ENCODE data around the gene HEYL.

HEYL gene

DNA sequence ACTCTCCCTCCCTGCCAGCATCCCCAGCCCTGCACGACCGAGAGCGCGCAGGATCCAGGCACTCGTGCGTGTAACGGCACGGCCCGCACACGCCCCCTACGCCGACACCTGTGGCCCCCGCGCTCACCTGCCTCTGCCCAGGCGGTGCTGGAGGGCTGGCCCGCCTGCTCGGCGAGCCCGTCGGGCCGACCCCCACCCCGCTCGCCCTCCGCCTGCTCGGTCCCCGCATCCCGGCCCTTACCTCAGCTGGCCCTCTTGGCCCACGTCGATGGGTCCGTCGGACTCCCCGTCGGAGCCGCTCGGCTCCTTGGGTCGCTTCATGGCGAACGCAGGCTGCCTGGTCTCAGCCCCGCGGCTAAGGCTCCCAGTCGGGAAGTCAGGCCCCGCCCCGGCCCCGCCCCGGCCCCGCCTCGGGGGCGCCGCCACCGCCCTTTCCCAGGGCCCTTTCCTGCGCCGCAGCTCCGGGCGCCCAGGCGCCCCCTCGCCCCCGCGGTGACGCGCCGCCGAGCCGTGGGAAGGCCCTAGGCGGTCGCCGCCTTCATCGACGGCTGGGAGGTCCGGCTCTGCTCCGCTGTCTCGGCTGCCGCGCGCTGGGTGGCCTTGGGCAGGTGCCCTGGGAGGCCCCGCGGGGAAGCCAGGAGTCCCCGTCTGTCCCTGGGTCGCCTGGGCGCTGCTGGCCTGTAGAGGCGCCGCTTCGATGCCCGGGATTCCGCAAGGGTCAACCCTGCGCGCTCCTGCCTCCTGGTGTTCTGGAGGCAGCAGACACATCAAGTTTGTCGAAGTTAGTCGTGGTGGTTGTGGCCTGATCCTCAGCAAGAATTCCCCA, at the start of gene HEYL:
Gene HEYL (minus strand): TSS at position 339 of the 826 bp plus-strand sequence. CDS start 18 bp downstream, at position 321.
- H3K4me3 Mint-ChIP-seq: peak within 1 kb of the TSS; percentile 62 to 72
- H3K27ac Mint-ChIP-seq: no peak within 1 kb of the TSS
- H3K4me1 Mint-ChIP-seq: peaks cover 0 to 2% of the 10 kb centered on the region in 2 donors
- H3K9me3 Mint-ChIP-seq: peaks cover 3 to 9% of the 10 kb centered on the region in 2 donors
- ATAC-seq (replicated peaks) (peak; percentile 79 to 85), DNase-seq (peak; percentile 36)
- peaks cover 43 to 59% of the 10 kb centered on the region in 2 donors for H3K27me3 Mint-ChIP-seq
- no peaks in the 10 kb centered on the region for H3K36me3 Mint-ChIP-seq

DNA sequence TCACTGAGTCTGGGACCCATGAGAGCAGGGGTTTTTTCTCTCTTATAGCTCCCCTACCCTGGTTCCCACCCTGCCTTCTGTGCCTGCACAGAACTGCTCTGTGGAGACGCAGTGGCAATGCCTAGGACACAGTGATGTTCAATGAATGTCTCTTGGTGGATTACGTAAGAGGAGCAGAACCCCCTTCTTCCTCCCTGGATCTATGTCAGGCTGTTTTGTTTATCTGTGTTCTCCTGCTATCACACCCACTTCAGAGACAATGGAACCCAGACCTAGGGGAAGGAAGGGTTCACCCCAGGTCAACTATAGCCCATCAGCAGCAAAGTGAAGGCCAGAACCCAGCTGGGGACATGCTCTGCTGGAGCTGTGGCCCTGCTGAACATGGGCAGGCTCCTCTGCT, 49.8 kb upstream of the HEYL start:
- Mint-ChIP-seq H3K27ac (no peak overlapping the region), H3K4me1 (peaks cover 13 to 36% of the 10 kb centered on the region in 2 donors), H3K27me3 (peaks cover 68 to 89% of the 10 kb centered on the region in 2 donors), H3K9me3 (peaks cover 0 to 3% of the 10 kb centered on the region in 2 donors), H3K36me3 (peaks cover 5% of the 10 kb centered on the region in 2 donors), H3K4me3 (no peak overlapping the region)
- no peak for ATAC-seq (replicated peaks)
- DNase-seq: no peak

DNA sequence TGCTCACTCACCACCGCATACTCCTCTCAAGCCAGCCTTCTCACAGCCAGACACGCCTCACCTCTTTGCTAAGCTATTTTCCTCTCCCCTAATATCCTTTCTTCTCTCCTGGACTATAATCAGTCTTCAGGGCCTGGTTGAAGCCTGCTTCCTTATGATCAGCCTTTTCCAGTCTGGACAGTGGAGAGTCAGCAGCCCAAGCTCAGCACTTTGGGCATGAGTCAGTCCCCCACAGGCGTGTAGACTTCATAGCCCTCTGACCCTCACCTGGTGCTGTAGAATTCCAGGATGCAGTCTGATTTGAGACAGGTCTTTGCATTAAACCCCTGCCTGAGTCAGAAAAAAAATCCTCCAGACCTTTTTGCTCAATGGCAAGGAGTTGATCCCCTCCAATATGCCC, 49.3 kb upstream of the HEYL start:
- Mint-ChIP-seq H3K36me3 (peaks cover 5% of the 10 kb centered on the region in 2 donors), H3K9me3 (peaks cover 0 to 3% of the 10 kb centered on the region in 2 donors), H3K4me3 (no peak overlapping the region), H3K4me1 (peaks cover 13 to 36% of the 10 kb centered on the region in 2 donors), H3K27ac (no peak overlapping the region), H3K27me3 (peaks cover 73 to 94% of the 10 kb centered on the region in 2 donors)
- ATAC-seq (replicated peaks): no peak
- DNase-seq: no peak

DNA sequence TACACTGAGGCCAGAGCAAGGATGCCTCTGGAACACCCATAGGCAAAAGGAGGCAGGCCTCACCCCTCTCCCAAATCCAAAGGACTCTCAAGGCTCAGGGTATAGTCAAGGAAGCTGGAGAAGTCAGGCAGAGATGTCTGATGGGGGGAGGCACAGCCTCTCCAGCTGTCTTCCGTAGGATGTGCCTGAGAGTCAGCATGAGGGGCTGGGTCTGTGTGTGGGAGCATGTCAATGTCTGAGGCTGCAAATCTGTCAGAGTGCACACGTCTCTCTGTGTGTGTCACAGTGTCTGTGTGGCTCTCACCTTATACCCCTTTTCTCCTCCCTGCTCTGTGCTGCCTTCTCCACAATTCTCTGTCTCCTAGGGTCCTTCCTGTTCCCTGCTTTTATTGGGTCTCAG, 47.8 kb upstream of the HEYL start:
- peaks cover 0 to 3% of the 10 kb centered on the region in 2 donors for H3K9me3 Mint-ChIP-seq
- H3K36me3 Mint-ChIP-seq: peaks cover 5% of the 10 kb centered on the region in 2 donors
- peaks cover 74 to 99% of the 10 kb centered on the region in 2 donors for H3K27me3 Mint-ChIP-seq
- peaks cover 13 to 30% of the 10 kb centered on the region in 2 donors for H3K4me1 Mint-ChIP-seq
- ATAC-seq (replicated peaks) (no peak), DNase-seq (no peak)
- H3K4me3 Mint-ChIP-seq: no peak overlapping the region
- no peak overlapping the region for H3K27ac Mint-ChIP-seq

DNA sequence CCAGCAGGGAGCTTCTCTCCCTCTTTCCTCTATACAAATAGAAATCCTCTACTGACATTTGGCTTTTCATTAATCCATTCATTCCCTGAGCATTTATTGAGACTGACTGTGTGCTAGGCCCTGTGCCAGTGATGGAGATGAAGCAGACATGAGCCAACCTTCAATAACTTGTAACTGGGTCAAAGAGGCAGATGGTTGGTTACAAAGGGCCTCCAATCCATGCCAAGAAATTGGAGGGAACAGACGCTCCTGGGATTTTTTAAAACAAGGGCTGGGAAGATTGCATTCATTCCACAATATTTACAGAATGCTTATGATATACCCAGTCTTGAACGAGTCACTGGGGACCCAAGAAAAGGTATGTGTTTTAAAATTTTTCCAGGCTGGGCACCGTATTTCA, 45.6 kb upstream of the HEYL start:
- peaks cover 69 to 90% of the 10 kb centered on the region in 2 donors for H3K27me3 Mint-ChIP-seq
- no peak overlapping the region for H3K4me3 Mint-ChIP-seq
- DNase-seq (no peak), ATAC-seq (replicated peaks) (no peak)
- peaks cover 3 to 9% of the 10 kb centered on the region in 2 donors for H3K4me1 Mint-ChIP-seq
- H3K9me3 Mint-ChIP-seq: peaks cover 0 to 3% of the 10 kb centered on the region in 2 donors
- peaks cover 3 to 5% of the 10 kb centered on the region in 2 donors for H3K36me3 Mint-ChIP-seq
- H3K27ac Mint-ChIP-seq: no peak overlapping the region

DNA sequence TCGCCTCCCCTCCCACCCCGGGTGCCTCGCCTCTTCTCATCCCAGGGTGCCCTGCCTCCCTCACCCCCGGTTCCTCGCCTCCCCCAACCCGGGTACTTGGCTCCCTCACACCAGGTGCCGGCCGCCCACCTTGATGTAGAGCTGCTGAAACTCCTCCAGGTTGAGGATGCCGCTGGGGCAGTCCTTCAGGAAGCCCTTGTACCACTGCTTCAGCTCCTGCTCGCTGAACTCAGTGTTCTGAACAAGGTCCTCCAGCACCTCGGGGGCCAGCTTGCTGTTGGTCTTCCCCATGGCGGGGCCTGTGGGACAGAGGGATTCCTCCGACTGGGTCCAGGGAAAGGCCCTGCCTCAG, 44.8 kb upstream of the HEYL start:
- peaks cover 3 to 5% of the 10 kb centered on the region in 2 donors for H3K36me3 Mint-ChIP-seq
- ATAC-seq (replicated peaks): no peak
- H3K4me1 Mint-ChIP-seq: peaks cover 3 to 8% of the 10 kb centered on the region in 2 donors
- DNase-seq: no peak
- H3K4me3 Mint-ChIP-seq: no peak overlapping the region
- peak overlapping the region; percentile 28 for H3K27ac Mint-ChIP-seq
- peaks cover 62 to 90% of the 10 kb centered on the region in 2 donors for H3K27me3 Mint-ChIP-seq
- peaks cover 0 to 3% of the 10 kb centered on the region in 2 donors for H3K9me3 Mint-ChIP-seq

DNA sequence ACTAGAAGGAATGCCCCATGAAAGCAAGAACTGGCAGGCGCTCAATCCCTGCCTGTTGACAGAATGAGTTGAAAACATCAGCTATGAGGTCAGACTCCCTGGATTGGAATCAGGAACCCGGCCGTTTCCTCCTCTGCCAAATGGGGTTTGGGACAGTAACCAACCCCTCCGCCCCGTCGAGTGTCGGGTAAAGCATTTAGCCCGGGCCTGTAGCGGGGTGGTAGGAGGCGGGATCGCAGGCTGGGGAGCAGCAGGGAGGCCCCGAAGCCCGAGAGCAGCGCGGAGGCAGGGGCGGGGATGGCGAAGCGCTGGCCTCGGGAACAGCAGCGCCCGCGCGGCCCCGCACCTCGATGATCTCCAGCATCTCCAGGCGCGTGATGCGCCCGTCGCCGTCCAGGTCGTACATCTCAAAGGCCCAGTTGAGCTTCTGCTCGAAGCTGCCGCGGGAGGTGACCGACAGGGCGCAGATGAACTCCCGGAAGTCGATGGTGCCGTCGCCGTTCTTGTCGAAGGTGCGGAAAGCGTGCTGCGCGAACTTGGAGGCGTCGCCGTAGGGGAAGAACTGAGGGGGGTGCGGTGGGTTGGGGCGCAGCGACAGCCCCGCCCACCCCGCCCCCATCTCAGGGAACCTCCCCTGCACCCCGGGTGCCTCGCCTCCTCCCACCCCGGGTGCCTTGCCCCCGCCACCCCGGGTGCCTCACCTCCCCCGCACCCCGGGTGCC, 44.3 kb upstream of the HEYL start:
- Mint-ChIP-seq H3K4me1 (peaks cover 3 to 8% of the 10 kb centered on the region in 2 donors), H3K4me3 (no peak overlapping the region), H3K9me3 (peaks cover 0 to 3% of the 10 kb centered on the region in 2 donors), H3K27ac (no peak overlapping the region), H3K27me3 (peaks cover 57 to 90% of the 10 kb centered on the region in 2 donors), H3K36me3 (peaks cover 3 to 5% of the 10 kb centered on the region in 2 donors)
- no peak for DNase-seq
- no peak for ATAC-seq (replicated peaks)

DNA sequence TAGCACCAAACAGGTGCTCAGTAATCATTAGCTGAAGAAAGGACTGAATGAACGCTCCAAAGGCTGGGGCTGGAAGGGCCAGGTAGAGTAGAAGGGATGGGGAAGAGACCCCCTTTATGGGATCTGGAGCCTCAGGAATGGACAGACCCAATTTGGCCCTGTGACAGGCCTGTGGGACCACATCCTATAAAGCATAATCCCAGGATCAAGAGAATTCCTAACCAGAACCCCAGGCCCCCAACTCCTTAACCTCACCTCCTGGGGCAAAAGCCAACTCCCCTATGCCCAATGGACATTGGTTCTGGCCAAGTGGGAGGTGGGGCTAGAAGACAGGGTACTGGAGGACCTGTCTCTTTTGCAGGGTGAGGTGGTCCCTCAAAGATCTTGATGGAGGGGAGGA, 42.6 kb upstream of the HEYL start:
- Mint-ChIP-seq H3K27me3 (peaks cover 45 to 79% of the 10 kb centered on the region in 2 donors), H3K9me3 (peaks cover 0 to 3% of the 10 kb centered on the region in 2 donors), H3K4me1 (peaks cover 3 to 8% of the 10 kb centered on the region in 2 donors), H3K27ac (no peak overlapping the region), H3K36me3 (peaks cover 3 to 5% of the 10 kb centered on the region in 2 donors), H3K4me3 (no peak overlapping the region)
- no peak for ATAC-seq (replicated peaks)
- no peak for DNase-seq

DNA sequence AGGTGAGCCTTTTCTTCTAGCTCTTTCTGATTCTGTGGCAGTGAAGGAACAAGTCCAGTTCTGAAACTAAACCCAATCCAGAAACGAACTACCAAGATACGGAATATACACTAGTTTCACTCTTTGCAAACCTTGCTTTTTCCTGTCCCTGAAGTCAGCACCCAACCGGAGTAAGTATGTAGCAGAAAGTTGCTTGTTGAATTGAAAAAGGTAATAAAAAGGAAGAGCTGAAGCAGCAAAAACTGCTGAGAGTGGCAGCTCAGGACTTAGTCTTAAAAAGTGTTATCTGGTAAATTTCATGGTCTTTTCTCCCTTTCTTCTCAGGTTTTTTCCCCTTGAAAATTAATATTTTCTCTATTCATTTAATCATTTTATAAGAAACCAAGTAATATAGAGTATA, 41.9 kb upstream of the HEYL start:
- no peak overlapping the region for H3K27ac Mint-ChIP-seq
- peaks cover 3 to 5% of the 10 kb centered on the region in 2 donors for H3K36me3 Mint-ChIP-seq
- H3K27me3 Mint-ChIP-seq: peaks cover 39 to 71% of the 10 kb centered on the region in 2 donors
- peaks cover 3 to 8% of the 10 kb centered on the region in 2 donors for H3K4me1 Mint-ChIP-seq
- no peak overlapping the region for H3K4me3 Mint-ChIP-seq
- H3K9me3 Mint-ChIP-seq: peaks cover 0 to 3% of the 10 kb centered on the region in 2 donors
- DNase-seq (no peak), ATAC-seq (replicated peaks) (no peak)

DNA sequence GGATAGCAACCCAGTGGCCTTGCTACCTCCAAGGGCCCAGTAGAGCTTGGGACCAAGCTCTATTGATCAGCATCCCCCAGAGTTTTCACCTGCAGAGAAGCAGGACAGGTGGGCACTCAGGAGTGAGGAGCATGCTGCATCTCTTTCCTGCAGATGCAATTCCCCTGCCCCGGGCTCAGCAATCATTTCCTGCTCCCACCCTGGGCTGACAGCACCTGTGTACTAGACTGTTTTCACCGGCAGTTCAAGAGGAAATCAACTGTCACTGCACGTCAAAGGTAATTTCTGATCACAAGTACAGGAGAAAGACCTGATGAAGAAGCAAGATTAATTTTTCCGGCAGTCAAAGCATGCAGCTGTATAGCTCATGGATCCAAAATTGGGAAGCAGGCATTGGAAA, 41.3 kb upstream of the HEYL start:
- H3K4me1 Mint-ChIP-seq: peaks cover 3 to 8% of the 10 kb centered on the region in 2 donors
- peaks cover 36 to 68% of the 10 kb centered on the region in 2 donors for H3K27me3 Mint-ChIP-seq
- ATAC-seq (replicated peaks): no peak
- no peak overlapping the region for H3K27ac Mint-ChIP-seq
- no peak overlapping the region for H3K4me3 Mint-ChIP-seq
- DNase-seq: no peak
- peaks cover 3 to 5% of the 10 kb centered on the region in 2 donors for H3K36me3 Mint-ChIP-seq
- H3K9me3 Mint-ChIP-seq: peaks cover 0 to 3% of the 10 kb centered on the region in 2 donors

DNA sequence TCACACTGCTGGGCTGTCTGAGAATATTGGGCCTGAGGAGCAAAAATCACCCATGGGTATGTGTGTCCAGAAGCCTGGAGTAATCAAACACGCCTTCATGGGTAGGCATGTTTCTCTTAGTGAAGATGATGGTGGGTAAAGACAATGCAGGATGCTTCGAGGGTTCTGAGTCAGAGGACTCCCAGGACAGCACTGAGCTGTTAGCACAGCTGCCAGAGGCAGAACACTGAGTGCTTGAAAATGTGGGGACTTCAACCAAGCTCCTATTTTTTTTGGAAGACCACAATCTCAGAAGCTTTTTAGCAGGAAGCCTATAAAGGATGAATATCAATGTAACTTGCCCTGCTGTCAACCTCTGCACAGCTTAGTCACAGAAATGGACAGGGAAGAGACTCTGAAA, 40.4 kb upstream of the HEYL start:
- Mint-ChIP-seq H3K9me3 (peaks cover 0 to 3% of the 10 kb centered on the region in 2 donors), H3K4me3 (no peak overlapping the region), H3K36me3 (peaks cover 3 to 4% of the 10 kb centered on the region in 2 donors), H3K4me1 (peaks cover 3 to 6% of the 10 kb centered on the region in 2 donors), H3K27me3 (peaks cover 37 to 58% of the 10 kb centered on the region in 2 donors), H3K27ac (no peak overlapping the region)
- DNase-seq (no peak), ATAC-seq (replicated peaks) (no peak)

DNA sequence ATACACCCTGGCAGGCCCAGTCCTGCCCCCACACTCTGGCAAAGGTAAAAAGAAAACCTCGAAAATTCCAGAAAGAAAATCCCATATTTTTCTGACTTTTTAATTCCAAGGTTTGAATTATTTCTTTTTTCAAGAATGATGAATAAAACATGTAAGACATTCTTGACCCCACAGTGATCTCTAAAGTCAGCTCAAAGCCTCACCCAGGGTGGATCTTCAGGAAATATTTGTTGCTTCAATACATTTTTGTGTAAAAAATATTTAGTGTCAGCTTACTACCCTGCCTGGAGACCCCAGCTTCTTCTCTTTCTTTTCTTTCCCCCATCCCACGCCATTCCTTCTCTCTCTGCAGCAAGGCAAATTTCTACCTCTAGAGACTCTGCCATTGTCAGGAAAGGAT, 39.4 kb upstream of the HEYL start:
- Mint-ChIP-seq H3K36me3 (no peaks in the 10 kb centered on the region), H3K4me1 (no peaks in the 10 kb centered on the region), H3K4me3 (no peak overlapping the region), H3K27ac (no peak overlapping the region), H3K27me3 (peaks cover 32 to 57% of the 10 kb centered on the region in 2 donors), H3K9me3 (no peaks in the 10 kb centered on the region)
- no peak for ATAC-seq (replicated peaks)
- no peak for DNase-seq

DNA sequence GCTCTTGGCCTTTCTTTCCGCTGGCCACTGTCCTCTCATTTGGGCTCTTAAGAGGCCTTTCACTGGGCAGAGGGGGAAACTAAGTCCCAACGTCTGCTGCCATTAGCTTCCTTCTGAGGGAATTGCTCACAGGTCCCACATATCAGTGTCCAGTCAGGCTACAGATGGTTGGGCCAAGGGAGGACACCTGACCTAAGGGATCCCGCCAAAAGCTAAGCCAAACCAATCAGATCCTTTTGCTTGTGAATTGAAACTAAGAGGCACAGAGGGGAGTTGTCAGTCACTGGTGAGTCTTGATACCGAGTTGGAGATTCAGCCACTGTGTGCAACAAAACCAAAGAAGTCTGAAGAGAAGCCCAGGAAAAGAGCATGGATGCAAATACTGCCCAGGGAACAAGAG, 38.2 kb upstream of the HEYL start:
- Mint-ChIP-seq H3K36me3 (no peaks in the 10 kb centered on the region), H3K27me3 (peaks cover 31 to 57% of the 10 kb centered on the region in 2 donors), H3K9me3 (no peaks in the 10 kb centered on the region), H3K4me3 (no peak overlapping the region), H3K27ac (no peak overlapping the region), H3K4me1 (peaks cover 0 to under 1% of the 10 kb centered on the region in 2 donors)
- no peak for DNase-seq
- ATAC-seq (replicated peaks): no peak

DNA sequence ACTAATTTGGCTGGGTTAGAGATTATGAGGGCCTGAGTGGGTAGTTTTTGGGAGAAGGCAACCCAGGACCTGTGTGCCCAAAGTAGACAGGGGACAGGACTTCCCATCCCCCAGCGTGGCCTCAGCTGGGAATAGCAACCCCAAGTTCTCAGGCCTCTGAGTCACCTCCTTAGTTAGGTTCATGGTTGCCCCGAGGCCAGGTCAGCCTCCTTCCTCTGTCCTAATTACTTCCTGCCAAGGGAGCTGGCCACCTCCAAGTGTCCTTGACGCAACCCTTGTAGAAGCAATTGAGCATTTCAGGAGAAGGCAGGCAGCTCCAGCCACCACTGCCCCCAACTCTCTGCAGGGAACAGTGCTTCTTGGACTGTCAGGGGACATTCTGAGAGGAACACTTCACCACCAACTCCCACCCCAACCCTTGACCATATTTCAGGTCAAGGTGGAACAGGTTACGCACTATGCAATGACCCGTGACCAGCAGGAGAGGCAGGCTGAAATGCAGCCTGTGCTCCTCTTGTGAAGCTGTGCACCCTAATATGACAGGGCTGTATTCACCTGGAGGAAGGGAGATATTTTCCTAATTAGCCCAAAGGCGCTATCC, 37.6 kb upstream of the HEYL start:
- H3K9me3 Mint-ChIP-seq: no peaks in the 10 kb centered on the region
- H3K36me3 Mint-ChIP-seq: no peaks in the 10 kb centered on the region
- no peak overlapping the region for H3K4me3 Mint-ChIP-seq
- peaks cover 0 to 6% of the 10 kb centered on the region in 2 donors for H3K4me1 Mint-ChIP-seq
- no peak overlapping the region for H3K27ac Mint-ChIP-seq
- ATAC-seq (replicated peaks): no peak
- peaks cover 31 to 57% of the 10 kb centered on the region in 2 donors for H3K27me3 Mint-ChIP-seq
- no peak for DNase-seq

Data from stimulated activated naive B cell treated with anti-CD40 and anti-IgM and Interleukin-4, amounts not matched to agents 10 μg/mL and 1 μg/mL and 100 μg/mL, for 72 hours (primary cell).